ENCODE results near the gene MNAT1. TPM values are rescaled to one million over a fixed set of nuclear protein-coding genes. Genes with fewer than 3 reads are reported as not detected.

MNAT1 gene
- total and polyA plus RNA-seq, 8 donors, result 21.6 to 39.0 (median 34.8) TPM

- Histone ChIP-seq H3K27me3 (no peaks in the 10 kb centered on the region), H3K4me1 (no peaks in the 10 kb centered on the region), H3K36me3 (no peaks in the 10 kb centered on the region), H3K27ac (no peak overlapping the region), H3K4me3 (no peak overlapping the region), H3K9me3 (peaks cover 0 to 11% of the 10 kb centered on the region in 2 donors)
- DNase-seq (no peak), ATAC-seq (no peak)
- intact Hi-C loops (cut with DNase I), result no loop called here
- no peak for TF ChIP-seq CTCF (IDR thresholded peaks at IDR 0.05)
Observed at GRCh38 chr14:60695327-60695726, 39.2 kb upstream of the MNAT1 start.

GRCh38 chr14:60700598-60700997 is 34.0 kb upstream of the MNAT1 start:
- no peak for TF ChIP-seq CTCF (IDR thresholded peaks at IDR 0.05)
- ATAC-seq (no peak), DNase-seq (no peak)
- H3K36me3 ChIP-seq, result no peaks in the 10 kb centered on the region
- H3K4me1 ChIP-seq, result no peaks in the 10 kb centered on the region
- H3K27me3 ChIP-seq, result no peaks in the 10 kb centered on the region
- no peak overlapping the region for H3K4me3 ChIP-seq
- peaks cover 0 to 28% of the 10 kb centered on the region in 2 donors for H3K9me3 ChIP-seq
- H3K27ac ChIP-seq, result no peak overlapping the region
- intact Hi-C loops (cut with DNase I), result no loop called here

- Histone ChIP-seq H3K9me3 (peaks cover 0 to 19% of the 10 kb centered on the region in 2 donors), H3K27me3 (peaks cover 0 to 3% of the 10 kb centered on the region in 2 donors), H3K4me1 (no peaks in the 10 kb centered on the region), H3K36me3 (no peaks in the 10 kb centered on the region), H3K4me3 (no peak overlapping the region), H3K27ac (no peak overlapping the region)
- no peak for TF ChIP-seq CTCF (IDR thresholded peaks at IDR 0.05)
- intact Hi-C loops (cut with DNase I), result no loop called here
- ATAC-seq, result no peak
- no peak for DNase-seq
Observed at GRCh38 chr14:60705100-60705499, 29.5 kb upstream of the MNAT1 start.

GRCh38 chr14:60707858-60708257 is 26.7 kb upstream of the MNAT1 start:
- Histone ChIP-seq H3K4me3 (no peak overlapping the region), H3K9me3 (no peaks in the 10 kb centered on the region), H3K27me3 (peaks cover 0 to 9% of the 10 kb centered on the region in 2 donors), H3K4me1 (no peaks in the 10 kb centered on the region), H3K36me3 (no peaks in the 10 kb centered on the region), H3K27ac (no peak overlapping the region)
- intact Hi-C loops (cut with DNase I), result no loop called here
- DNase-seq (no peak), ATAC-seq (no peak)
- TF ChIP-seq CTCF (IDR thresholded peaks at IDR 0.05), result no peak

- Histone ChIP-seq H3K27ac (no peak overlapping the region), H3K9me3 (no peaks in the 10 kb centered on the region), H3K27me3 (peaks cover 0 to 9% of the 10 kb centered on the region in 2 donors), H3K4me1 (no peaks in the 10 kb centered on the region), H3K36me3 (no peaks in the 10 kb centered on the region), H3K4me3 (no peak overlapping the region)
- TF ChIP-seq CTCF (IDR thresholded peaks at IDR 0.05), result no peak
- intact Hi-C loops (cut with DNase I), result no loop called here
- DNase-seq (no peak), ATAC-seq (no peak)
Observed at GRCh38 chr14:60710494-60710893, 24.1 kb upstream of the MNAT1 start.
